GM12891 (cell line): ENCODE results near the gene ATOH8.

Source experiments
- PAX5 ChIP-seq: IDR thresholded peaks from 2 replicates; pipeline ENCODE4 v1.6.1; 2011; ENCODE audit warnings: low read length, moderate library complexity, mild to moderate bottlenecking; ENCODE audit not compliant: insufficient read depth, severe bottlenecking
- POLR2A ChIP-seq: IDR thresholded peaks from 2 replicates; pipeline ENCODE4 v1.6.1; 2011; ENCODE audit warnings: low read depth, low read length, control low read depth
- POLR2AphosphoS5 ChIP-seq: IDR thresholded peaks from 2 replicates; pipeline ENCODE4 v1.6.1; 2011; ENCODE audit warnings: low read depth, low read length, control low read depth
- POU2F2 ChIP-seq: IDR thresholded peaks from 2 replicates; pipeline ENCODE4 v1.6.1; 2011; ENCODE audit warnings: low read depth, mild to moderate bottlenecking, control low read depth, low read length, moderate library complexity
- SPI1 ChIP-seq: IDR thresholded peaks from 2 replicates; pipeline ENCODE4 v1.6.1; 2011; ENCODE audit warnings: low read depth, low read length, control low read depth
- TAF1 ChIP-seq: IDR thresholded peaks from 2 replicates; pipeline ENCODE4 v1.6.1; 2011; ENCODE audit warnings: low read depth, low read length, control low read depth

GRCh38 chr2:85720533-85720932 is 33.3 kb upstream of the ATOH8 start:
- TF ChIP-seq POLR2A = no peak
- TF ChIP-seq TAF1 = no peak
- TF ChIP-seq POU2F2 = no peak
- no peak for TF ChIP-seq POLR2AphosphoS5
- TF ChIP-seq SPI1 = no peak
- TF ChIP-seq PAX5 = no peak
